SKM-1 (cell line): ENCODE data around the gene LAG3.
A peak's percentile ranks its signal among the peaks of the same experiment; 100 is the strongest.

ENCODE experiments used
- DNase-seq: peaks from one replicate; lab custom pipeline; 2025; ENCODE audit not compliant: unreplicated experiment; lab: John Stamatoyannopoulos, UW

LAG3 gene

GRCh38 chr12:6771091-6771495 is 1.2 kb upstream of the LAG3 start:
- no peak for DNase-seq

DNA sequence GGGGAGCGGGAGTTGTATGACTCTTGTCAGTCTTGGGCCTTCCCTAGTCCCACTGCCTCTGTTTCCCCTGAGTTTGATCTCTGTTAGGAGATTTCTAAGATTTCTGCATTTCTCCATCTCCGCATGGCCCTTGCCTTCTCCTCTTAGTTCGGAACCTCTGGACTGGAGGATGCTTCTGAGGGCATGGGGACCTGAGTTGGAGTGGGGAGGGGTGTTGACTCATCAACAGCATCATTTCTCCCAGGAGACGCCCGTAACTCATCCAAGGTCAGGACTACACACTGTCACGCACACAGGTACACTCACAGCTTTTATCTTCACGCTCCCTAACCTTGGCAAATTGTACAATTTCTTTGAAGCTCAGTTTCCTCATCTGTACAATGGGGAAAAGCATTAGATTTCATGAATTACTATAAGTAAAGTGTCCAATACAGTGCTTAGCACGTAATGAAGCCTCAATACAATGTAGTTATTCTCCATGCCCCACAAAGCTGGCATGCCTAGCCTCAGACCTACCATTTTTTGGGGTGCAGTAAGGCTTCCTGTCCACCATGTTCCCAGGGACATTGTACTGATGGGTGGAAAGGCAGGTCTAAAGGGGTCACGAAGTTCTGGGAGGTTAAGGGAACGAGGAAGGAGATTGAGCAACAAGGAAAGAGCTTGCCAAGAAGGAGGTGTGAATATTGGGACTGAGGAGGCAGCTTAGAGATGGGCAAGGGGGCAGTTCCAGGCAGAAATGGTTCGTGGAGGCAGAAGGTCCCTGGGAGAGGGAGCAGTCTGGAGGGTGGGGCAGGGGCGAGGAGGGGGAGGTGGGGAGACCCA is 600 bp upstream of the LAG3 start:
- DNase-seq: no peak

- no peak for DNase-seq
These were observed 638 bp downstream of the LAG3 start for GRCh38 chr12:6772726-6773589.

- no peak for DNase-seq
These were observed 1.5 kb downstream of the LAG3 start for GRCh38 chr12:6773590-6774351.

GRCh38 chr12:6774499-6775062 is 2.3 kb downstream of the LAG3 start:
- no peak for DNase-seq

DNA sequence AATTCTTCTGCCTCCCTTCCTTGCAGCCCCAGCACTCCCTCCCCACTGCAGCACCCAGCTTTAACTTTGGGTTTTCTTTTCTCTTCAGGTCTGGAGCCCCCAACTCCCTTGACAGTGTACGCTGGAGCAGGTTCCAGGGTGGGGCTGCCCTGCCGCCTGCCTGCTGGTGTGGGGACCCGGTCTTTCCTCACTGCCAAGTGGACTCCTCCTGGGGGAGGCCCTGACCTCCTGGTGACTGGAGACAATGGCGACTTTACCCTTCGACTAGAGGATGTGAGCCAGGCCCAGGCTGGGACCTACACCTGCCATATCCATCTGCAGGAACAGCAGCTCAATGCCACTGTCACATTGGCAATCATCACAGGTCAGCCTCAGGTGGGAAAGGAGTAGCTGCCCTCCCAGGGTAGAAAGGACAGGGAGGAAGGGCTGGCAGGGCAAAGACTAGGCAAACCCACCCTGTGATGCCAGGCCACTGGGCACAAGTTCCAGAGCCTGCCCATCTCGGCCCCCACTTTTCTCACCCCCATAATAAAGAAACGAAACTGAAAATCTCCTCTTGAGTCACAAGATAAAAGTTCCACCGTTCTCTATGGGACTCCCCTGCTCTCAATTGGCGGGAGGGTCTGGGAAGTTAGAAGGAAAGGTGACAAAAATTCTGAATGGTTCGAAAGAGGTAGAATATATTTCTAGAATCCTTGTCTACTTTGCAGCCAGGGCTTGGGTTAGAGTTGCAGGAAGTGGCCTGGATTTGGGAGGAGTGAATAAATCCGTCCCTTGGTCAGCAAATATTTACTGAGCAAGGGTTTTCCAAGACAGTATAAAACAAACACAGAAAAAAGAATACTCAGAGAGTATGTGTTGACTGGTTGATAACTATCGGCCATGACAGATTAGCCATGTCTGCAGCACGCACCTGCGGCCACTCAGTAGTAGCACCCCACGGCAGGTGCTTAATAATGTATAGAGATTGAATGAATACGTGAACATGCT is 3.2 kb downstream of the LAG3 start:
- DNase-seq: no peak

DNA sequence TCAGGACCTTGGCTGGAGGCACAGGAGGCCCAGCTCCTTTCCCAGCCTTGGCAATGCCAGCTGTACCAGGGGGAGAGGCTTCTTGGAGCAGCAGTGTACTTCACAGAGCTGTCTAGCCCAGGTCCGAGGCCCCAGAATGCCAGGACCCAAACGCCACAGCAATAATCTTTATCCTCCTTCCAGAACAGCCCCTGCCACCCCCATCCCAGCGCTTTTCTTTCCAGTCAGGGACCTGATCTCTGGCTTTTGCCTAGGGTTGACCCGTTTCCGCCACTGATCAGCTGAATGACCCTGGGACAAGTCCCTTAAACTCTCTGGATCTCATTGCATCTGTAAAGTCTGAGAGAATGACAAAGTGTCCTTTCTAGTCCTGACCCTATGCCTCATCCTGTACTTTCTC is 5.1 kb downstream of the LAG3 start:
- no peak for DNase-seq

- DNase-seq: no peak
These were observed 5.9 kb downstream of the LAG3 start for GRCh38 chr12:6778217-6778573.

DNA sequence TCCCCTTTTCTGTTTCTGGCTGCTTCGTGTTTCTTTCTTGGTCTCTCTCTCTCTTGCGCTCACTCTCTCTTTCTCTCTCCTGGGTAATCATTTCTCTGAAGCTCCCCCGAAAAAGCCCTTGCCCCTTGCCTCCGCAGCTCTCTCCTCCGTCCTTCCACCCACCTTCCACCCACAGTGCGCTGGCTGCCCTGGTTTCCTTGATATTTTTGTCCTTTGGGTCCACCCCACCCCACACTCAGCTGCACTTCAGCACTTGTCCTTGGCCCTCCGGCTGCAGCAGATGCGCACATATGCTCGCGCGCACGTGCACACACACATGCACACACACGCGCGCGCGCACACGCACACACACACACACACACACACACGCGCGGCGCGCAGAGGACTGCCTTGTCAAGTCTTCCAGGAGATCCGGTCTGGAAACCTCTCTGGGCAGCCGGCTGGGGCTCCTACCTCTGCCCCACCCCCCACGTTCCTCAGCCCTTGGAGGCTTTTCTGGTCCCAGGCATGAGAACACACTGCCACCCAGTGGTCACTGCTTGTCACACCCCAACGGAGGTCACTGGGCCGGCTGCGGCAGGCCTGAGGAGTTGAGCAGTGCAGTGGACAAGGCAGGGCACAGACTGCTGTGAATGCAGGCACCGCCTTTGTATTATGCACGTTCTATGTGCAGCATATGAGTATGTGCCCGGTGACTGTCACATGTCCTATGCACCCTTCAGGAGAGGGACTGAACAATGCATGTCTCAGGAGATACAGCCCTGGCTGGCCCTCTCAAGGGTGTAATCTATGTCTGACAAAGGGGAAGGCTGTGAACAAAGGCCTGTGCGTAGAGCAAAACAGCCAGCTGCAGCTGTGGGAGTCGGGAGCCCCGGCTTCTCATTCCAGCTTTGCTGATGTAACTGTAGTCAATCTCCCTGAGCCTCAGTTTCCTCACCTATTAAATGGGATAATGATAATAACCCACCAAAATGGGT is 6.5 kb downstream of the LAG3 start:
- peak; percentile 53 for DNase-seq

- no peak for DNase-seq
These were observed 7.5 kb downstream of the LAG3 start for GRCh38 chr12:6779708-6780432.

GRCh38 chr12:6780573-6780972 is 8.3 kb downstream of the LAG3 start:
- no peak for DNase-seq

- no peak for DNase-seq
These were observed 9.8 kb downstream of the LAG3 start for GRCh38 chr12:6782119-6782518.

DNA sequence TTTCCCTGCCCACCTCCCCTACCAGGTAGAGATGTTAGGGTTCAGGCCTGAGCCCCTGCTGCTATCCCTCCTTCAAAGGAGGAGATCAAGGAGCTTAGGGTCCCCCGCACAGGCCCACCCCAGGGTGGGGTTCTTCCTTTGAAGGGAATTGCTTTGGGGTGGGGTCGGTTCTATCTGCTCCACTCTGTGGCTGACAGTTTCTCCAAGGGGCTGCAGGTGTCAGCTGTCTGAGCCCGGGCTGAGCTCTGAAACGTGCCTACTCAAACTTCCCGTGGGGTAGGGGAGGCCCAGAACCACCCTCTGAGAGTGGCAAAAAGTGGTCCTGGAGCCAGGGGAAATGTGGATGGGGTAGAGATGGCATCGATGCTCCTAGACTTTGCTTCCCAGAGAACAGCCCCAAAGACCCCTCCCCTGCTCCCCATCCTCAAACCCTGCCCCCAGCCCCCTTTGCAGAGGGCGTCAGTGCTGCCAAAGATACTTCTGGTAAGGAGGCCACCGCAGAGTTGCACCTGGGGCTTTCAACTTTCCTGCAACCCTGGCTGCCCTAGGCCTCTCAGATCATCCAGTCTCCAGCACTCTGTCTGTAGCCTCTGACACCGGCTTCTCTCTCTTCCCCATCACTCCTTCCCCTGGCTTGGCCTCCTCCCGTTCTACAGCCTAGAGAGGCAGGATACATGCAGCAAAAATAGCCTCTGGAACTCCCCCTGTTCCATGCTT is 10.7 kb downstream of the LAG3 start:
- no peak for DNase-seq

GRCh38 chr12:6783828-6784227 is 11.5 kb downstream of the LAG3 start:
- DNase-seq: no peak

GRCh38 chr12:6784296-6784695 is 12.0 kb downstream of the LAG3 start:
- no peak for DNase-seq

DNA sequence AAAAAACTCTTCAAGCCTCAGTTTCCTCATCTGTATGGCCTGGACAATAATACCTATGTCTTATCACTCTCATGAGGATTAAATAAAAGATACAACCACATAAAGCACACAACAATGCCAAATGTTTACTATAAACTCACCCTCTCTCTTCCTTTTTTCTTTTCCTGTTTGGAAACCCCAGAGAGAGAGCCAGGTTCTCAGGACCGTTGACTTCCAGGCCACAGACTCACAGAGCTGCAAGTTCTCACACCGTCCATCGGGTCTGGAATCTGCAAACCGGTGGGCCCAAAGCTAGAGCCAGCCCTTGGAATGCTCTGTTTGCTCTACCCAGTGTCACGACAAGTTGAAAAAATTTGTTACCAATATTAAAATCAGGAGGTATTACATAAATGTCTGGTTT is 12.4 kb downstream of the LAG3 start:
- no peak for DNase-seq

GRCh38 chr12:6786416-6787094 is 14.2 kb downstream of the LAG3 start:
- DNase-seq: no peak
